GM04503 (cell line): ENCODE results near the gene ARMH4.
A peak's percentile ranks its signal among the peaks of the same experiment; 100 is the strongest.

Source experiments
- DNase-seq: peaks from one replicate; pipeline ENCODE4 v3.0.0-alpha.2; 2012; ENCODE audit warnings: low read depth

Gene ARMH4

GRCh38 chr14:58152014-58152857, at the start of gene ARMH4:
ARMH4 (minus strand) TSS chr14:58152213; CDS start chr14:58139358, 12,855 bp downstream.
- peak; percentile 29 for DNase-seq

- no peak for DNase-seq
Observed at GRCh38 chr14:58200846-58201245, 48.8 kb upstream of the ARMH4 start.

- no peak for DNase-seq
Observed at GRCh38 chr14:58200480-58200841, 48.4 kb upstream of the ARMH4 start.

DNA sequence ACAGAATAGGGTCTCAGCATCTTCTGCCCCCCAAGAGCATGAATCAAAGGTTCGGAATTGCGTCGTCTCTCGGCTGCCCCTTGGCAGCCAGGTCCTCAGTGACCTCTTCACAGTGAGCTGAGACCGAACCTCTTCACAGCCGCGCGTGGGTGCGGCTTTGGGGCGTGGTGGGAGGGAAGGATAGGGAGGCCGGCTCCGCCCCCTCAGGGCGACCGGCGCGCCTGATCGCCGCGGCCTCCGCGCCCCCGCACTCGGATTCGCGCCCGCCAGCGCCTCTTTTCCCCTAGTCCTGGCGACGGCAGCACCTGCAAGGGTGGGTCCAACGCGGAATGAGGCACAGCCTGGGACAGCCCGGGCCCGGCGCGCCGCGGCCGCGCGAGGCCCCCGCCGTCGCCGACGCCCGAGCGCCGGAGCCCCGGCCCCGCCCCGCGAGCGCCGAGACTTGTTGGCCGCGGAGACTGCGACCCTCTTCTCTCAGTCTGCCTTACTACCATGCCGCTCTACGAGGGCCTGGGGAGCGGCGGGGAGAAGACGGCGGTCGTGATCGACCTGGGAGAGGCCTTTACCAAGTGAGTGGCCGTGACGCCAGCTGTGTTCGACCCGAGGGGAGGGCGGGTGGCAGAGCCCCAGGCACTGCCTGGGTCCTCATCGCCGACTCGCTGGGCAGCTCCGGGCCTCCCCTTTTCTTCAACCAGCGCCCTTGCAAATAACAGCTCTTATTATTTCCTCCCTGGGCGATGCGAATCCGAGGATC, 47.9 kb upstream of the ARMH4 start, which contains the start of gene ACTR10:
Gene ACTR10 (plus strand): TSS at position 424 of the 754 bp plus-strand sequence. CDS start 69 bp downstream, at position 493.
- DNase-seq: peak; percentile 30

GRCh38 chr14:58198086-58198485, 46.1 kb upstream of the ARMH4 start:
- no peak for DNase-seq

- DNase-seq: no peak
Observed at GRCh38 chr14:58196198-58196597, 44.2 kb upstream of the ARMH4 start.

DNA sequence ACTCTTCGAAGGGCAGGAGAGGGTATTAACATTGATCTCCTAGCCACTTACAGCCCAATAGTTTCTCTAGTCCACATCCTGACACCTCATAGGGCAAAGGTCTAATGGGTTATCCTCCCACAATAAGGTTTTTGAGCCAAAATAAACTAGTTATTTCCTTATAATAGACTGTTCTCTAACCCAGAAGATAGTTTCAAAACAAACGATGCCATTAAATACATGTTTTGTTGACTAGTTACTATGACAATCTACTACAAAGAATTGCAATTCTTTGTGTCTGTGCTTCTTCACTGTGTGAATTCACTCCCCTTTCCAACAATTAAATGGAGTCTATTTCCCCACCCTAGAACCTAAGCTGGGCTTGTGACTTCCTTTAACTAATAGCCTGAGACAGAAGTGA, 41.5 kb upstream of the ARMH4 start:
- peak; percentile 44 for DNase-seq

DNA sequence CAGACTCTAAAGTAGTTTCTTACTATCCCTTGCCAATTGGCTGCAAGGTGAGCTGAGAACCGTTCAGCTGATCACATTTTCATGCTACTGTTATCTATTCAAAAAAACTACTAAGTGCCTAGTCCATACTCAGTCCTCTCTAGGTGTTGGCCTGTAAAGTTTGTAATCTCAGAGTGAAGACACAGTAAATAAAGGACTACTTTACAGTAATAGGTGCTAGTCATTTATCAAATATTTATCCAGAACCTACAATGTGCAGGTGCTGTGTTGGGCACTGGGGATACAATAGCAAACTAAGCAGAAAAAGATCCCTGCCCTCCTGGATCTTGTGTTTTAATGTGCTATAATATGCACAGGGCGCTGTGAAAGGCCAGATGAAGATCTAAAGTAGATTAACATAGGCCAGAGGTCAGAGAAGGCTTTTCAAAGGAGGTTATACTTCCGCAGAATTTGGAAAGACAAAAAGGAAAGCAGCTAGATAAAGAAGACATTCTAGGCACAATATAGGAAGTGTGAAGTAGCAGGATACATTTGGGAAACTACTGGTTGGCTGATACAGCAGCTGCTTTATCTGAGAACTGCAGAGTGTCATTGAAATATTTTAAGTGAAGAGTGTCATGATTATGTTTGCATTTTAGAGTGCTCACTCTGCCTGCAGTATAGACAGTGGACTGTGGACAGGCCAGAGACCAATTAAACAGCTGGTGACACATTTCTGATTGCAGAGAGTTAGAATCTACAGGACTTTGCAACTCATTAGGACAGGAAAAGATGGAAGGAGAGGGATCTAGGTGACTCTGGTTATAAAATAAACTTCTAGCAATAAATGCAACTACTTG, 40.0 kb upstream of the ARMH4 start:
- DNase-seq: no peak

GRCh38 chr14:58189176-58189575, 37.2 kb upstream of the ARMH4 start:
- DNase-seq: no peak

DNA sequence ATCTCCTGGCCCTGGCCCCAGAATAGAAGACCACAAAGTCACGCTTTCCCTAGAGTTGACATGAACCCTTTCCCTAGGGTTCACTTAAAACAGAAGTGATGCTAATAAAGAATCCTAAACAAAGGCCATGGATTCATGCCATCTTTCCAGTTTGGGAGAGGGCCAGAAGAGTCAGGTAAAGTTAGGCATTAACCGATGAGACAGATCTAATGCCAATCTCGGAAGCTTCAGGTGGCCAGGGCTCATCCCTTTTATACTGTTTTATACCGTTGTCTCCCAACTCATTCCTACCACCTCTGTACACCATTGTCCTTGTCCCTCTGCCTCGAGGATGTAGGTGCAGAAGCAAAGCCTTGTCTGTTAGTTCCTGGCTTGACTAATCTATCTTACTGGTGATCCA, 25.1 kb upstream of the ARMH4 start:
- DNase-seq: no peak

DNA sequence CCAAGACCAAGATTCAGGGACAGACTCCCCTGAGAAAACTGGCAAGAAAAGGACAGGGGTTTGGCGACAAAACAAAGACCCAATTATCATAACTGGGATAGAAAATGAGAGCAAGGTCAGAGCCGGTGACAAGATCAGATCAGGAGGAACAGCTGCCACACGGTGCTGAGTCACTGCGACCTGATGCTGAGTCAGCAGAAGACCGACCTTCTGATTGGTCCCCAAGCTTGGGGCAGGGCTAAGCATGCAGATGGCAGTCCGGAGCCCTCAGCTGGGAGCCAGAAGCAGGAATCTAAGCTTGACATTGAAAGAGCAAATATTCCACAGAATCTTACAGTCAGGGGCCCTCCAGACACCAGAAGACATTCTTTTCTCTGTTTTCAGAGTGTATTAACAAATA, 19.1 kb upstream of the ARMH4 start:
- DNase-seq: peak; percentile 47

GRCh38 chr14:58167891-58168290, 15.9 kb upstream of the ARMH4 start:
- DNase-seq: no peak

DNA sequence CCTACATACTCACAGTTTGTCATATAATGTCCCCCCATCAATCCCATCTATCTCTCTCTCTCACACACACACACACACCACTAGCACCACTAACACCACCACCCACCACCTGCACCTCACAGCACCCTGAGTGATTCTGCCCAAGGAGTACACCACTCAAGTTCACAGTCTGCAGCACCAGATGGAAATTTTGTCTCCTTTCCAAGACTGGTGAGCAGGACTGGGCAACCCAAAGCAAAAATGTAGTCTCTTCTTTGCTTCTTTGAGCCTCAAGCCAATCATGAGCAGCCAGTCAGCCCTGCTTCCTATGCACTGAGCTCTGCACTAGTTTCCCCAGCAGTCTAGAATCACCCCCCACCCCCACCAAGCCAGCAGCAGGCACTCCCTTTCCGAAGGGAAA, 15.0 kb upstream of the ARMH4 start:
- DNase-seq: no peak

DNA sequence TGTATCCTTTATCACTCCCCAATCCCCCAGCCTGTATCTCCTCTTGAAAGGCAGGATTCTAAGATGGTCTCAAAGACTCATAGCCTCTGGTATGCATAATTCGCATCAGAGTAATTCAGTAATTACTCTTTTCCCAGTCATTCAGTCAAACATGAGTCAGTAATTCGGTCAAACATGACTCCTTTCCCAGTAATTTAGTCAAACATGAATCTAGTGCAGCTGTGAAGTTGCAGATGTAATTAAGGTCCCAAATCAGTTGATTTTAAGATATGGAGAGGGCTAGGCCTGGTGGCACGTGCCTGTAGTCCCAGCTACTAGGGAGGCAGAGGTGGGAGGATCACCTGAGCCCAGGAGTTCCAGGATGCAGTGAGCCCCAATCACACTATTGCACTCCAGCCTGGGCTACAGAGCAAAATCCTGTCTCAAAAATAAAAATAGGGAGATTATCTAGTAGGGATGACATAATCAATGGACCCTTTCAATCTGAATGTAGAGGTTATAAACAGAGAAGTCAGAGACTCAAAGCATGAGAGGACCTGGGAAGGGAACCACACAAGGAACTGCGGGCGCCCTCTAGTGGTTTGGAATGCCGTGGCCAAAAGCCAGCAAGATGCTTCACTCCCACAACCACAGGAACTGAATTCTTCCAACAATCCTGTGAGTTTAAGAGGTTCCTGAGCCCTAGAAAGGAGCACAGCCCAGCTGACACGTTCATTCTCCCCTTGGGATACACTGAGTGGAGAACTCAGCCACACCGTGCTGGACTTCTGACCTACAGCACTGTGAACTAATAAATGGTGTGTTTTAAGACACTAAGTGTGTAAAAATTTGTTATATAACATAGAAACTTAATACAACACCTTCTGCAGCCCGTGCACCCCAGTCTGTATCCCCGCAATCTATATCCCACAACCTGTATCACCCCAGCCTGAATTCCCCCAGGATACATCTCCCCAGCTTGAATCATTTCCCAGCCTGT, 14.3 kb upstream of the ARMH4 start:
- DNase-seq: peak; percentile 26

- DNase-seq: no peak
Observed at GRCh38 chr14:58160561-58160960, 8.5 kb upstream of the ARMH4 start.

- DNase-seq: no peak
Observed at GRCh38 chr14:58151133-58152013, 640 bp downstream of the ARMH4 start.

GRCh38 chr14:58150243-58150805, 1.7 kb downstream of the ARMH4 start:
- no peak for DNase-seq

- DNase-seq: no peak
Observed at GRCh38 chr14:58149196-58149595, 2.8 kb downstream of the ARMH4 start.

DNA sequence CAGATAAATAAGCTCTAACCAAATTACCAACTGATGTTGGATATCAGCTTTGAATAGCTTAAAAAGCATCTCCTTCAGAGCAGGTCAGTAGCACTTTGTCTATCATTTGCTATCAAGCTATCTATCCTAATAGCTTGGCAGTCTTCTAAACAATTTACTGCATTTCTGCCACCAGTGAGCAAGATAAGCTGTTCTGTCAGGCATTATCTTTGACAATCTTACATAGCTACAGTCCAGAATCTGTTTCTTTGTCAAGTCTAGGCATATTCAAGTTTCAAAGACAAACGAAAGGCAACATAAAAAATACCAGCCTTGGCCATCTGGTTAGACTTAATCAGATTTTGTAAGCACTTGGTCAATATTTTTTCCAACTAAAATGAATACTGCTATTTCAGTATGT, 5.6 kb downstream of the ARMH4 start:
- DNase-seq: no peak

- no peak for DNase-seq
Observed at GRCh38 chr14:58145936-58146335, 6.1 kb downstream of the ARMH4 start.
